ENCODE data around the gene KCP.

Gene KCP

DNA sequence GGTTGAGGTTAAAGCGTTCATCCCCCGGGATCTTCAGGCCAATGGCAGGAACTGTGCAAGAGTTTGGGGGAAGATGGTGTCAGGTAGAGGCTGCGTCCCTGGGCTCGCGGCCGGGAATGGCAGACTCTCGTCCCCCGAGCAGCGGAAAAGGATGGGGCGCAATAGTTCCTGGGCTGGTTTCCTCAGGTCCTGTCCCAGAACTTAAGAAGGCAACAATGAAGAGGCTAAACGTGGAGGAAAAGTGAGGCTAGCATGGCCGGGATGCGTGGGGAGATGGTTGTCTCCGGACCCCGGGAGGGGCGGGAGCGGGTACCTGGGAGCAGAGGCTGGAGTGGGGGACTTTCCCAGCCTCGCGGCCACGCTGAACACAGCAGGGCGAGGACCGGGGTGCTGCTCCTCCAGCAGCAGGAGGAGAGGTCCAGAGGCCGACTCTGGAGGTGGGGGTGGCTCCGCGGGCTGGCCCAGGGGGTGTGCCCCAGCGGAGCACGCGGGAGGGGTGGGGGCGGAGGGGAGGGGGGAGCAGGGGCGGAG lies 28.1 kb upstream of the KCP start:
- DNase-seq, result no peak

DNA sequence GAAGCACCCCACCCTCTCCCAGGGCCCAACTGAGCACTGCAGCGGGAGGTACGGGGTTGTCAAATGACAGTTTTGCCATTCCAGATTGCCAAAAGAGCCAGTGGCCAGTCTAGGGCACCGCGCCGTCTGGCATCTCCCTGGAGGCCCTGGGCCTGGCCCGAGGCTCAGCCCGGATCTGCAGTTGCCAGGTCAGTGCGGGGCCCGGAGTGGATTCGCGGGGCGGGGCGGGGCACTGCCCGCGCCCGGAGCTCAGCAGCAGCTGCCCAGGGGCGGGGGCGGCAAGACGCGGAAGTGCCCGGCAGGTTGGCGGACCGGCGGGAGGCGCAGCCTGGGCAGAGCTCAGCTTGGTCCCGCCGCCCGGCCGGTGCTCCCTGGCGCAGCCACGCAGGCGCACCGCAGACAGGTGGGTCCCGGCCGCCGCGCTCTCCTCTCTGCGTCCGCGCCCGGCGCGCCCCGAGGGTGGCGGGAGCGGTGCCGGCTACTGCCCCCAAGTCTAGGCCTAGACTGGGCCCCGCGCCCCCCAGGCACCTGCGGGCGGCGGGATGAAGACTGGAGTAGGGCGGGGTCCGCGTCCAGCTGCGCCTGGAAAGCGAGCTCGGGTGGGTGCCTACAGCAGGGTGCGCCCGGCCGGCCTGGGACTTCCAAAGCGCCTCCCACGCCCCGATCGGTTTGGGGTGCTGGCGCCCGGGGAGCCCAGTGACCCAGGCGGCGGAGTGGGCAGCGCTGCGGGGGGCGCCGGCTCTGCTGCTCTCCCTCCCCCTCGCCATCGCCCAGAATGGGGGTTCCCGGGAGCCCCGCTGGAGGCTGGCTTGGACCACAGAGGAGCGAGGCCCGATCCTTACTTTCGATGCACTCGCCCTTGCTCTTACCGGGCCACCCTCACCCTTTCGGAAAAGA lies 27.4 kb upstream of the KCP start, which contains the start of gene IRF5:
IRF5 (plus strand) TSS at position 281 of the 897 bp plus-strand sequence. CDS start 4,155 bp downstream, outside the sequence.
- peak in 1 of 2 donors; percentile 25 for DNase-seq

- DNase-seq, result no peak
Measured at GRCh38 chr7:128937271-128937646, 26.8 kb upstream of the KCP start.

- DNase-seq, result no peak
Measured at GRCh38 chr7:128936798-128937197, 26.3 kb upstream of the KCP start.

GRCh38 chr7:128935342-128935730 lies 24.8 kb upstream of the KCP start:
- DNase-seq, result no peak

GRCh38 chr7:128934361-128935341 lies 24.1 kb upstream of the KCP start:
- no peak for DNase-seq

DNA sequence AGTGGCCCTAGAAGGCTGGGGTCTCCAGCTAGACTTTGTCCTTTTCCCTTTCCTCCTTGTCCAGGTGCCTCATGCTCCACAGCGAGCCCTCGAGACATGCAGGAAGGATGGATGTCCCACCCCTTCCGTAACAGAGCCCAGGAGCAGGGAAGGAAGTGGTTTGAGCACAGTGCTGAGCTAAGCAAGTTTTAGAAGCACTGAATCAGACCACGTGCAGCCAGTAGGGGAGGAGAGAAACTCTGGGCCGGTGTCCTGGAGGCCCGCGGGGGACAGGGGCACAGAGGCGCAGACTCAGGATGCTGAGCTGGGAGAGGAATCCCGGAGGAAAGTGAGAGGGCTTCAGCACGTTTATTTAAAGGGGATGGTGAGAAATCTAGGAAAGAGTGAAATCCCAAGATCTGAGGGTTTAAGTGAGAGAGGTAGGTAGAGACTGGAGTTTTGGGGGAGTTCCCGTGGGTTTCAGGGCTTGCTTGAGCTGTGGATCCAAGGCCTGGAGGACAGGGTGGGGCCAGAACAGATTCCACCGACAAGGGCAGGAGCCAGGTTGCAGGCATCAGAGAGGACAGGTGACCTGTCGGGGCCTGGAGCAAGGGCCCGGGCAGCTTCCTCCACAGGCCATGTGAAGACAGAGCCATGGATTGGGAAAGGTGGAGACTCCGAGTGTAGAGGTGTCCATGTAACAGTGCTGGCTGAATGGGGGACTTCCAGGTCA lies 22.8 kb upstream of the KCP start:
- DNase-seq, result peak; percentile 32 to 38

GRCh38 chr7:128932862-128933179 lies 22.3 kb upstream of the KCP start:
- DNase-seq, result no peak

GRCh38 chr7:128931965-128932861 lies 21.7 kb upstream of the KCP start:
- no peak for DNase-seq

DNA sequence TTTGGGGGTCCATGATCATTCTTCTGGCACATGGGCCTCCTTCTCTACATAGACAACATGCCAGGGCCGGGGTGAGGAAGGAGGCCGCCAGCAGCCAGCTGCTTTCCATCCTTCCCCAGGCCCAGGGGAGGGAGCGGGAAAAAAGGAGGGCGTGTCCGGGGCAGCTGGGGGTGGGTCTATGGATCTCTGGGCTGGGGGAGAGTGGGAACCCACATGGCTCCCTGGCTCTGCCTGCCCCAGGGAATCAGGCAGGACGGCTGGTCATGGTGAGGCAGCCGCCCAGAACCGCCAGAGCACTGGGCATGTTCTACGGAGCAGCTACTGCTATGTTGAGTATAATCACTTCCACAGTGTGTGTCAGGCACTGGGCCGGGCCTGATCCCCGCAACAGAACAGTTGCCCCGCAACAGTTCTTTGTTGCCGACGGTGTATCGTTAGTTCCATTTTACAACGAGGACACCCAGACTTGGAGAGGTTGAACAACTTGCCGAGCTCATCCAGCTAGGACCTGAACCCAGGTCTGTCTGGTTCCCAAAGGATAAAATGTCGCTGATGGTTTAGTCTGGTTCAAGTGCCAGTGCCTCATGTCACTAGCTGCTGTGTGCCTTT lies 20.8 kb upstream of the KCP start:
- DNase-seq, result no peak

DNA sequence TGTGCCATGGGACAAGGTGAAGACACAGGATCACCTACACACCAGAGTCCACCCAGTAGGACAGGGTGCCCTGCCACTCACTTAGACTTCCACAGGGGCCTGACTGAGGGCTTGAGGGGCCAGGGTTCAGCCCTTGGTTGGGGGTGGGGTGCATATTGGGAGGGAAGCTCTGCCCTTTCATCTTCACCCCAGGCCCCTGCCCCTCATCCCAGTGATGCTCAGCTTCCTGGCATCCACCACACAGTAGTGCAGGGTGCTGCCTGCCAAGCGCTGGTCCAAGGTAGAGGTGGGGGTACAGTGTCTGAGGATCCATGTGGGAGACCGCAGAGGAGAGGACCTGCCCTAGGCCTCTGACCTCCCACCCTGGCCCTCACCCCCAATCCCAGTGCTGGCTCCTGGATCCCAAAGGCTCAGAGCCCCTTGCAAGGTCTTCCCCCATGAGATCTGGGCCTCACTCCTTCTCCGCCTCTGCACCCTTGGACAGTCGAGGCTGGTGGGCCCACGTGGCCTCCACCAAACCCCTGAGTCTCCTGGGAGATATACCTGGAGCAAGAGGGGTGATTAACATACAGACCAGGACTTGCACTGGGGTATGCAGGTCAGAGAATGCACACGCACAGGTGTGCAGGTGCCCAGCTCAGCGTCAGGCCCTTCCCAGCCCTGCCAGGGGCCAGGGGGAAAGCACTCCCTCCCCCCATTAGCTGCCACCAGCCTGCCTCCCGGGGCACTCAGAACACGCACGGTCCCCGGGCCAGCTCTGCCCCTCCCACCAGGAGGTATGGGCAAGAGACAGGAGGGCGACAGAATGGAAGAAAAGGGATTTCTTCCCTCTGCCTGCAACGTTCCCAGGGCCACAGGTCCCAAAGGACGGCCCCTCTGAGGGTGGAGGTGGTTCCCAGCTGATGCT lies 18.6 kb upstream of the KCP start:
- DNase-seq, result no peak

- no peak for DNase-seq
Measured at GRCh38 chr7:128928159-128928813, 17.8 kb upstream of the KCP start.

GRCh38 chr7:128924707-128925588 lies 14.4 kb upstream of the KCP start:
- no peak for DNase-seq

DNA sequence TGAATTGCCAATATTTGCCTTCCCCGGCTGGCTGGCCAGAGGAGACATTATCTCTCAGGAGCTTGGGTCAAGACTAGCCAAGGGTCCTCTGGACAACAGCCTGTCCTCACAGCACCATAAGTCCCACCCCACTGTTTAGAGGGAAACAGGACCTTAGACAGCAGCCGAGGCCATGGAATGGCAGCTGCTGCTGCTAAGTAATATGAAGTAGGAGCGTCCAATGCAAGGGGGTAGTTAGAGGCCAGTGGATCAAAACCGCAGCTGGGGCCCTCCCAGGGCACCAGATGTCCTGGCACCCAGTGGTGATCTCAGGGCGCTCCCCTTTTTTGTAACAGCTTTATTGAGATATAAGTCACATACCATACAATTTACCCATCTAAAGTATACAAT lies 12.9 kb upstream of the KCP start:
- DNase-seq, result no peak

GRCh38 chr7:128922496-128923410 lies 12.2 kb upstream of the KCP start:
- DNase-seq, result no peak

DNA sequence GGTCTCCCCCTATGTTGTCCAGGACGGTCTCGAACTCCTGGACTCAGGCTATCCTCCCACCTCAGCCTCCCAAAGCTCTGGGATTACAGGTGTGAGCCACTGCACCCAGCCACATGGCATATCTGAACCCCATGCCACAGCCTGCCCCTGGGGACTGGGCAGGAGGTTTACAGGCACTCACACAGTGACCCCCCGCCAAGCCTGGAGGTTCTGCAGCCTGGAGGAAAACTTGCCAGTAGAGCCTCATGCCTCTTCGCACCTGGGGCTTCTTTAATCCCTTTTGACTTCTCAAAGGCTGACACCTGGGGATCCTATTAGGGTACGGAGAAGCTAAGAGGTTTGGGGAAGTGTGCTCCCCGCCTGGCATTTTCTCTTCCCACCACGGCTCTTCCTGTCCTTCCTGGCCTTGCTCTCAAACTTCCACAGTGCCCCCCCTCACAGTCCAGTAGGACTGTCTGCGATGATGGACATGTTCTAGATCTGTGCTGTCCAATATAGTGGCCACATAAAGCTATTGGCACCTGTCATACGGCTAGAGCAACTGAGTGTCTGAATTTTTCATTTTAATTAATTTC lies 11.4 kb upstream of the KCP start:
- no peak for DNase-seq

Measured in activated CD4-positive, alpha-beta T cell treated with anti-CD3 and anti-CD28 coated beads for 4 hours (primary cell).